H1 (cell line): Measurements from ENCODE around the gene GPX5.

Source experiments
- CEBPB ChIP-seq: IDR thresholded peaks from 2 replicates; pipeline ENCODE4 v1.6.1; 2012; ENCODE audit warnings: low read depth, low read length
- CREB1 ChIP-seq: IDR thresholded peaks from 2 replicates; pipeline ENCODE4 v1.6.1; 2012; ENCODE audit warnings: inconsistent platforms
- HDAC2 ChIP-seq, 2 experiments: fragments of 300-600 bp in 1 of 2; sonication (generic) in 1 of 2; IDR thresholded peaks; 2 replicates each; pipeline ENCODE4 v1.6.1; 2011 to 2012; ENCODE audit warnings: low read depth in 2 of 2, low read length in 2 of 2, mild to moderate bottlenecking in 2 of 2, moderate library complexity in 2 of 2, borderline replicate concordance in 1 of 2, inconsistent platforms in 1 of 2
- POLR2A ChIP-seq, 2 experiments: IDR thresholded peaks; 1 replicate in 1 of 2; 2 replicates in 1 of 2; pipeline ENCODE4 v1.6.1; 2011; ENCODE audit warnings: low read depth in 2 of 2, low read length in 2 of 2, mild to moderate bottlenecking in 2 of 2; ENCODE audit errors: control extremely low read depth in 1 of 2
- RAD21 ChIP-seq, 2 experiments: IDR thresholded peaks in 1 of 2; conservative IDR thresholded peaks in 1 of 2; 2 replicates each; pipeline ENCODE4 v1.6.1; 2011; ENCODE audit warnings: low read depth in 2 of 2, low read length in 2 of 2, improper control_type of control experiment in 1 of 2, inconsistent platforms in 1 of 2, mild to moderate bottlenecking in 1 of 2, moderate library complexity in 1 of 2
- SUZ12 ChIP-seq: fragments of 200-600 bp; sonication (generic); IDR thresholded peaks from 2 replicates; pipeline ENCODE4 v1.6.1; 2012; ENCODE audit warnings: mild to moderate bottlenecking, inconsistent platforms, low read length, moderate library complexity, mixed read lengths
- TF ChIP-seq, protein P1 (sequence below): IDR thresholded peaks from 2 replicates; pipeline ENCODE4 v1.6.1; 2011; ENCODE audit warnings: low read length, improper control_type of control experiment
- TF ChIP-seq, protein P2 (sequence below), 3 experiments: IDR thresholded peaks; 1 replicate in 2 of 3; 2 replicates in 1 of 3; pipeline versions ENCODE4 v1.5.1 to v1.6.1; 2011; ENCODE audit warnings: low read length in 3 of 3, mild to moderate bottlenecking in 3 of 3, inconsistent platforms in 2 of 3, low read depth in 1 of 3, moderate library complexity in 1 of 3; ENCODE audit not compliant: insufficient read depth in 1 of 3; ENCODE audit errors: control extremely low read depth in 1 of 3

DNA sequence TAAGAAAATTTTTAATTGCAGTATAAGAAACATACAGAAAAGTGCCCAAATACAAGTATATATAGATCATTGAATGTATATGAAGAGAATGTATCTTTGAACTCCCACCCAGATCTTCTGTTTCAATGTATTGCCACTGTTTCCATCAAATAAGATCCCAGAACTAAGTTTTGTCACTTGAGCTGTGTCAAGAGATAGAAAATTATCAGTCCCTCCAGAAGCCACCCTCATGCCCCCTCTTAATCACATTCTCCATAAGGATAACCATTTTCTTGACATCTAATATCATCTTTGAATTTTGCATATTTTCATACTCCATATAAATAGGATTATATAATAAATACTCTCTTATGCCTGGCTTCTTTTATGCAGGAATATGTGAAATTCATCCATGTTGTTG lies 20.3 kb downstream of the GPX5 start:
- TF ChIP-seq CEBPB (no peak), RAD21 (IDR thresholded peaks at IDR 0.05 in 1 of 2, conservative IDR thresholded peaks at IDR 0.05 in 1 of 2; ENCODE audit: low read depth in 2 of 2, low read length in 2 of 2) (no peak), CREB1 (no peak), SUZ12 (no peak), POLR2A (IDR thresholded peaks at IDR 0.05; ENCODE audit: control extremely low read depth in 1 of 2, low read depth in 2 of 2, low read length in 2 of 2) (no peak), HDAC2 (IDR thresholded peaks at IDR 0.05; ENCODE audit: borderline replicate concordance in 1 of 2, low read depth in 2 of 2, low read length in 2 of 2) (no peak)
- TF ChIP-seq, protein P1, sequence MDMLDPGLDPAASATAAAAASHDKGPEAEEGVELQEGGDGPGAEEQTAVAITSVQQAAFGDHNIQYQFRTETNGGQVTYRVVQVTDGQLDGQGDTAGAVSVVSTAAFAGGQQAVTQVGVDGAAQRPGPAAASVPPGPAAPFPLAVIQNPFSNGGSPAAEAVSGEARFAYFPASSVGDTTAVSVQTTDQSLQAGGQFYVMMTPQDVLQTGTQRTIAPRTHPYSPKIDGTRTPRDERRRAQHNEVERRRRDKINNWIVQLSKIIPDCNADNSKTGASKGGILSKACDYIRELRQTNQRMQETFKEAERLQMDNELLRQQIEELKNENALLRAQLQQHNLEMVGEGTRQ = no peak
- TF ChIP-seq, protein P2, sequence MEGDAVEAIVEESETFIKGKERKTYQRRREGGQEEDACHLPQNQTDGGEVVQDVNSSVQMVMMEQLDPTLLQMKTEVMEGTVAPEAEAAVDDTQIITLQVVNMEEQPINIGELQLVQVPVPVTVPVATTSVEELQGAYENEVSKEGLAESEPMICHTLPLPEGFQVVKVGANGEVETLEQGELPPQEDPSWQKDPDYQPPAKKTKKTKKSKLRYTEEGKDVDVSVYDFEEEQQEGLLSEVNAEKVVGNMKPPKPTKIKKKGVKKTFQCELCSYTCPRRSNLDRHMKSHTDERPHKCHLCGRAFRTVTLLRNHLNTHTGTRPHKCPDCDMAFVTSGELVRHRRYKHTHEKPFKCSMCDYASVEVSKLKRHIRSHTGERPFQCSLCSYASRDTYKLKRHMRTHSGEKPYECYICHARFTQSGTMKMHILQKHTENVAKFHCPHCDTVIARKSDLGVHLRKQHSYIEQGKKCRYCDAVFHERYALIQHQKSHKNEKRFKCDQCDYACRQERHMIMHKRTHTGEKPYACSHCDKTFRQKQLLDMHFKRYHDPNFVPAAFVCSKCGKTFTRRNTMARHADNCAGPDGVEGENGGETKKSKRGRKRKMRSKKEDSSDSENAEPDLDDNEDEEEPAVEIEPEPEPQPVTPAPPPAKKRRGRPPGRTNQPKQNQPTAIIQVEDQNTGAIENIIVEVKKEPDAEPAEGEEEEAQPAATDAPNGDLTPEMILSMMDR (IDR thresholded peaks at IDR 0.05; ENCODE audit: control extremely low read depth in 1 of 3, insufficient read depth in 1 of 3, low read depth in 1 of 3, low read length in 3 of 3) = no peak
